Mesenchymal stem cell (in vitro differentiated cells and primary cell): ENCODE measurements around the gene YJU2.

Source experiments
- DNase-seq: peaks from one replicate; pipeline ENCODE4 v3.0.0-alpha.2; 2013
- H2AFZ ChIP-seq: one replicate; pipeline ENCODE4 v1.6.1; 2013; ENCODE audit warnings: low read depth, mild to moderate bottlenecking, control low read depth, inconsistent platforms, low read length, moderate library complexity
- H2AK5ac ChIP-seq: 2 replicates; pipeline ENCODE4 v1.6.1; 2013; ENCODE audit warnings: low read length, moderate library complexity, mild to moderate bottlenecking, inconsistent platforms; ENCODE audit not compliant: severe bottlenecking
- H2BK120ac ChIP-seq: one replicate; pipeline ENCODE4 v1.6.1; 2013; ENCODE audit warnings: low read depth, mild to moderate bottlenecking, inconsistent platforms, low read length, moderate library complexity
- H2BK12ac ChIP-seq, 2 experiments: one replicate each; pipeline ENCODE4 v1.6.1; 2013; ENCODE audit warnings: inconsistent platforms in 2 of 2, low read length in 2 of 2, mild to moderate bottlenecking in 2 of 2, moderate library complexity in 2 of 2, control low read depth in 1 of 2
- H2BK15ac ChIP-seq: one replicate; pipeline ENCODE4 v1.6.1; 2013; ENCODE audit warnings: mild to moderate bottlenecking, low read depth, inconsistent platforms; ENCODE audit not compliant: poor library complexity, severe bottlenecking
- H2BK5ac ChIP-seq: 2 replicates; pipeline ENCODE4 v1.6.1; 2013; ENCODE audit warnings: low read depth, mild to moderate bottlenecking, low read length, control low read depth, inconsistent platforms; ENCODE audit not compliant: poor library complexity, severe bottlenecking
- H3K14ac ChIP-seq, 2 experiments: one replicate each; pipeline ENCODE4 v1.6.1; 2013; ENCODE audit warnings: inconsistent platforms in 2 of 2, low read length in 2 of 2, control low read depth in 1 of 2, mild to moderate bottlenecking in 1 of 2, moderate library complexity in 1 of 2
- H3K18ac ChIP-seq, 2 experiments: one replicate each; pipeline ENCODE4 v1.6.1; 2013; ENCODE audit warnings: inconsistent platforms in 2 of 2, low read length in 2 of 2, control low read depth in 1 of 2, low read depth in 1 of 2, mild to moderate bottlenecking in 1 of 2
- H3K23ac ChIP-seq, 2 experiments: one replicate each; pipeline ENCODE4 v1.6.1; 2013; ENCODE audit warnings: inconsistent platforms in 2 of 2, low read length in 2 of 2, mild to moderate bottlenecking in 2 of 2, moderate library complexity in 2 of 2, control low read depth in 1 of 2
- H3K27ac ChIP-seq: 2 replicates; pipeline ENCODE4 v1.5.1; 2013; ENCODE audit warnings: mild to moderate bottlenecking, moderate library complexity, low read length, control low read depth, inconsistent platforms; ENCODE audit not compliant: poor library complexity, severe bottlenecking
- H3K27me3 ChIP-seq, 2 experiments: 2 replicates each; pipeline versions ENCODE4 v1.6.1 to v1.7.0; 2013; ENCODE audit warnings: low read length in 2 of 2, mild to moderate bottlenecking in 2 of 2, moderate library complexity in 2 of 2, control low read depth in 1 of 2, inconsistent platforms in 1 of 2; ENCODE audit not compliant: control insufficient read depth in 1 of 2, insufficient read depth in 1 of 2
- H3K36me3 ChIP-seq, 2 experiments: 2 replicates each; pipeline versions ENCODE4 v1.6.1 to v1.7.0; 2013; ENCODE audit warnings: low read length in 2 of 2, control low read depth in 1 of 2, inconsistent platforms in 1 of 2, low read depth in 1 of 2, mild to moderate bottlenecking in 1 of 2; ENCODE audit not compliant: insufficient read depth in 2 of 2, control insufficient read depth in 1 of 2
- H3K4ac ChIP-seq, 2 experiments: one replicate each; pipeline ENCODE4 v1.6.1; 2013; ENCODE audit warnings: inconsistent platforms in 2 of 2, low read length in 2 of 2, mild to moderate bottlenecking in 2 of 2, moderate library complexity in 2 of 2, control low read depth in 1 of 2, low read depth in 1 of 2
- H3K4me1 ChIP-seq: 2 replicates; pipeline ENCODE4 v1.6.1; 2013; ENCODE audit warnings: low read depth, low read length, control low read depth; ENCODE audit not compliant: control insufficient read depth, insufficient read depth
- H3K4me2 ChIP-seq: 2 replicates; pipeline ENCODE4 v1.6.1; 2013; ENCODE audit warnings: low read length, mild to moderate bottlenecking, inconsistent platforms; ENCODE audit not compliant: poor library complexity, severe bottlenecking
- H3K4me3 ChIP-seq, 2 experiments: 2 replicates each; pipeline versions ENCODE4 v1.5.1 to v1.7.0; 2013; ENCODE audit warnings: low read length in 2 of 2, mild to moderate bottlenecking in 2 of 2, control low read depth in 1 of 2, low read depth in 1 of 2; ENCODE audit not compliant: insufficient read depth in 1 of 2
- H3K79me1 ChIP-seq: replicated peaks from 2 replicates; pipeline ENCODE4 v1.6.1; 2013; ENCODE audit warnings: mild to moderate bottlenecking, control low read depth, low read length, inconsistent platforms; ENCODE audit not compliant: poor library complexity, severe bottlenecking
- H3K9ac ChIP-seq: 2 replicates; pipeline ENCODE4 v1.7.0; 2013; ENCODE audit warnings: mild to moderate bottlenecking, low read length, moderate library complexity
- H3K9me3 ChIP-seq: 2 replicates; pipeline ENCODE4 v1.7.0; 2013; ENCODE audit warnings: mild to moderate bottlenecking, low read length; ENCODE audit not compliant: control insufficient read depth
- H4K8ac ChIP-seq: one replicate; pipeline ENCODE4 v1.6.1; 2013; ENCODE audit warnings: inconsistent platforms, mild to moderate bottlenecking, low read length, moderate library complexity
- H4K91ac ChIP-seq: one replicate; pipeline ENCODE4 v1.6.1; 2013; ENCODE audit warnings: mild to moderate bottlenecking, low read length, inconsistent platforms
- whole genome bisulfite sequencing: methylation state at CpG from one replicate; pipeline ENCODE4 v1.1.7; 2013; ENCODE audit warnings: mixed read lengths; 5-methylcytosine and 5-hydroxymethylcytosine counted together

The YJU2 gene

GRCh38 chr19:4206818-4207484, 39.9 kb upstream of the YJU2 start:
- no peak overlapping the region for H3K14ac ChIP-seq
- no peak overlapping the region for H2BK120ac ChIP-seq
- H3K4me1 ChIP-seq = peaks cover 9% of the 10 kb centered on the region
- H2AK5ac ChIP-seq = no peak overlapping the region
- no peak overlapping the region for H2BK5ac ChIP-seq
- no peak overlapping the region for H3K9ac ChIP-seq
- 90% methylated on average over 9 of the region's 10 CpGs for WGBS
- no peaks in the 10 kb centered on the region for H3K79me1 ChIP-seq
- no peak overlapping the region for H4K91ac ChIP-seq
- H2BK15ac ChIP-seq = no peak overlapping the region
- H2AFZ ChIP-seq = no peak overlapping the region
- no peak overlapping the region for H3K4me3 ChIP-seq
- DNase-seq = peak; percentile 63
- H3K4me2 ChIP-seq = no peak overlapping the region
- H3K9me3 ChIP-seq = no peaks in the 10 kb centered on the region
- H3K18ac ChIP-seq = no peak overlapping the region
- no peak overlapping the region for H4K8ac ChIP-seq
- H2BK12ac ChIP-seq = no peak overlapping the region
- H3K27ac ChIP-seq = no peak overlapping the region
- H3K4ac ChIP-seq = no peak overlapping the region
- no peaks in the 10 kb centered on the region for H3K36me3 ChIP-seq
- peaks cover under 1 to 3% of the 10 kb centered on the region in 2 experiments for H3K27me3 ChIP-seq
- H3K23ac ChIP-seq = no peak overlapping the region

DNA sequence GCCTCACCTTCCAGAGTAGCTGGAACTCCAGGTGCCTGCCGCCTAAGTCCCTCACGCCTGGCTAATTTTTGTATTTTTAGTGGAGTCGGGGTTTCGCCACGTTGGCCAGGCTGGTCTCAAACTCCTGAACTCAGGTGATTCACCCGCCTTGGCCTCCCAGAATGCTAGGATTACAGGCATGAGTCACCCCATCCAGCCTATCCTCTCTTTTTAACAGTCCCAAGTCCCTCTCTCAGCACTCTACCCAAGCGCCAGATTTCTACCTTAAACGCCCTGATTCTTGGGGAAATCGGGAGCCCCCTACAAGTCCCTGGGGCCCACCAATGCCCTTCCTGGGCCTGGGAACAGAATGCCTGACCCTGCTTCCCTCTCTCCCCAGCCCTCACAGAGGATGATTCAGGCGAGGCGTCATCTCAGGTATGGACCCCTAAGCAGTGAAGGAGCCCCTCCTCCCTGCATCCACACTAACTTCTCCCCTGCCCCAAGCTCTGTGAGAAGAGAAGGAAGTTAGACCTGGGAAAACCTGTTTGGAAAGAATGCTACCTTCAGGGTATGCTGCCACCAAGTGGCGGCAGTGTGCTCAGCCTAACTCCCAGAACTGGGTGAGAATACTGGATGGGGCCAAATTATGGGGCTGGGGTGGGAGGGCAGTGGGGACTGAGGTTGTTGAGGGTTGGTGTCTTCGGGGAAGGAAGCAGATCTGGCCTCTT, 38.3 kb upstream of the YJU2 start:
- H2BK12ac ChIP-seq = no peak overlapping the region
- H3K4me3 ChIP-seq = no peak overlapping the region
- H3K27me3 ChIP-seq = peaks cover 0 to 13% of the 10 kb centered on the region in 2 experiments
- peak overlapping the region; percentile 4 for H3K9ac ChIP-seq
- no peaks in the 10 kb centered on the region for H3K36me3 ChIP-seq
- DNase-seq = peak; percentile 39
- no peak overlapping the region for H3K18ac ChIP-seq
- no peak overlapping the region for H4K8ac ChIP-seq
- no peaks in the 10 kb centered on the region for H3K9me3 ChIP-seq
- H2BK120ac ChIP-seq = no peak overlapping the region
- H2BK5ac ChIP-seq = no peak overlapping the region
- no peak overlapping the region for H3K4ac ChIP-seq
- no peak overlapping the region for H3K4me2 ChIP-seq
- no peak overlapping the region for H2AK5ac ChIP-seq
- H3K14ac ChIP-seq = no peak overlapping the region
- H3K4me1 ChIP-seq = peaks cover 15% of the 10 kb centered on the region
- H2AFZ ChIP-seq = no peak overlapping the region
- no peak overlapping the region for H3K27ac ChIP-seq
- H3K79me1 ChIP-seq = no peaks in the 10 kb centered on the region
- H4K91ac ChIP-seq = no peak overlapping the region
- 72% methylated on average over 11 of the region's 13 CpGs for WGBS
- no peak overlapping the region for H3K23ac ChIP-seq
- no peak overlapping the region for H2BK15ac ChIP-seq

DNA sequence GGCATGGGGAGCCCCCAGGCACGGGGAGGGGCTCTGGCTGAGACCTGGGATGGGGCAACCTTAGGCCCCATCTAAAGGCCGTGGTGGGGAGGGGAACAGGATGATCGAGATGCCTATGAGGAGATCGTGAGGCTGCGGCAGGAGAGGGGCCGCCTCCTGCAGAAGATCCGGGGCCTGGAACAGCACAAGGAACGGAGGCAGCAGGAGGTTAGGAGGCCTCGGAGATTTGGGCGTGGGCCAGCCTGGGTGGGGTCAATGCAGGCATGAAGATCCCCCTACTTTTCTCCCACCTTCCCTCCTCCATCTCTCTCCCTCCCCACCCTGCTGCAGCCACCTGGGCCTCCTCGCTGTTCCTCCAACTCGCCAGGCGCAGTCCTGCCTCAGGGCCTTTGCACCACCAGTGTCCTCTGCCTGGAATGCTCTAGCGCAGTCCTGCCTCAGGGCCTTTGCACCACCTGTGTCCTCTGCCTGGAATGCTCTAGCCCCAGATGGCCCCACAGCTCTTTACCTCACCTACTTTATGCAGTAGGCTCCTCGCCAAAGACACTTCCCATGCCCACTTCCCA, 36.6 kb upstream of the YJU2 start:
- Histone ChIP-seq H3K9me3 (no peaks in the 10 kb centered on the region), H2AFZ (no peak overlapping the region), H4K91ac (no peak overlapping the region), H3K79me1 (no peaks in the 10 kb centered on the region), H3K23ac (no peak overlapping the region), H3K4me1 (peaks cover 15% of the 10 kb centered on the region), H3K4ac (no peak overlapping the region), H2BK12ac (no peak overlapping the region), H2AK5ac (no peak overlapping the region), H2BK120ac (no peak overlapping the region), H2BK5ac (no peak overlapping the region), H3K18ac (no peak overlapping the region), H4K8ac (no peak overlapping the region), H3K14ac (no peak overlapping the region), H3K4me3 (no peak overlapping the region), H3K4me2 (no peak overlapping the region), H3K27ac (no peak overlapping the region), H3K27me3 (peaks cover 0 to 21% of the 10 kb centered on the region in 2 experiments), H2BK15ac (no peak overlapping the region), H3K9ac (no peak overlapping the region), H3K36me3 (no peaks in the 10 kb centered on the region)
- no peak for DNase-seq
- WGBS = 87% methylated on average over 13 of the region's 15 CpGs

- DNase-seq = no peak
- Histone ChIP-seq H4K91ac (no peak overlapping the region), H2BK120ac (no peak overlapping the region), H3K14ac (no peak overlapping the region), H2BK12ac (no peak overlapping the region), H3K4me3 (no peak overlapping the region), H3K27me3 (peaks cover 0 to 21% of the 10 kb centered on the region in 2 experiments), H3K9me3 (no peaks in the 10 kb centered on the region), H2BK15ac (no peak overlapping the region), H2AFZ (no peak overlapping the region), H3K27ac (no peak overlapping the region), H3K4ac (no peak overlapping the region), H2BK5ac (no peak overlapping the region), H3K23ac (no peak overlapping the region), H4K8ac (no peak overlapping the region), H3K36me3 (no peaks in the 10 kb centered on the region), H3K9ac (no peak overlapping the region), H2AK5ac (no peak overlapping the region), H3K4me1 (peaks cover 17% of the 10 kb centered on the region), H3K79me1 (no peaks in the 10 kb centered on the region), H3K4me2 (no peak overlapping the region), H3K18ac (no peak overlapping the region)
- WGBS = 79% methylated on average over 3 of the region's 3 CpGs
These were observed 33.8 kb upstream of the YJU2 start for GRCh38 chr19:4213116-4213515.
